NCI-H446 (cell line): ENCODE results near the gene CALHM5.
"Not testable (repeated sequence)": the region's sequence is repeated elsewhere in the genome, so short reads cannot be mapped to it uniquely, and the experiment has no call there.

Experiments used
- DNase-seq, 2 experiments: peaks; one replicate each; lab custom pipeline; 2025; lab: John Stamatoyannopoulos, UW

CALHM5 gene

GRCh38 chr6:116511424-116512110 lies at the start of gene CALHM5:
Gene CALHM5 (plus strand): TSS chr6:116511639. CDS start chr6:116511697, 58 bp downstream.
- no peak for DNase-seq

GRCh38 chr6:116461932-116462885 lies 49.2 kb upstream of the CALHM5 start:
- DNase-seq: no peak

- DNase-seq: no peak
Observed at GRCh38 chr6:116463301-116463700, 48.1 kb upstream of the CALHM5 start.

GRCh38 chr6:116465246-116465645 lies 46.2 kb upstream of the CALHM5 start:
- DNase-seq: no peak

GRCh38 chr6:116467096-116467495 lies 44.3 kb upstream of the CALHM5 start:
- DNase-seq: no peak

GRCh38 chr6:116467514-116467913 lies 43.9 kb upstream of the CALHM5 start:
- DNase-seq: no peak

- DNase-seq: no peak
Observed at GRCh38 chr6:116468293-116468692, 43.1 kb upstream of the CALHM5 start.

- DNase-seq: no peak
Observed at GRCh38 chr6:116471531-116471930, 39.9 kb upstream of the CALHM5 start.

- no peak for DNase-seq
Observed at GRCh38 chr6:116472706-116473105, 38.7 kb upstream of the CALHM5 start.

GRCh38 chr6:116475141-116475540 lies 36.3 kb upstream of the CALHM5 start:
- DNase-seq: no peak

GRCh38 chr6:116476002-116476678 lies 35.3 kb upstream of the CALHM5 start:
- no peak for DNase-seq

GRCh38 chr6:116482780-116483179 lies 28.7 kb upstream of the CALHM5 start:
- no peak for DNase-seq

- no peak for DNase-seq
Observed at GRCh38 chr6:116483616-116484015, 27.8 kb upstream of the CALHM5 start.

GRCh38 chr6:116485559-116486184 lies 25.8 kb upstream of the CALHM5 start:
- DNase-seq: no peak

GRCh38 chr6:116491610-116492330 lies 19.7 kb upstream of the CALHM5 start:
- DNase-seq: no peak

- DNase-seq: no peak
Observed at GRCh38 chr6:116492331-116493067, 18.9 kb upstream of the CALHM5 start.

- DNase-seq: not testable (repeated sequence)
Observed at GRCh38 chr6:116495161-116495560, 16.3 kb upstream of the CALHM5 start.

GRCh38 chr6:116497113-116497676 lies 14.2 kb upstream of the CALHM5 start:
- DNase-seq: no peak

GRCh38 chr6:116500969-116501433 lies 10.4 kb upstream of the CALHM5 start:
- DNase-seq: no peak

GRCh38 chr6:116507324-116507723 lies 4.1 kb upstream of the CALHM5 start:
- DNase-seq: no peak
